Hepatocyte (in vitro differentiated cells): ENCODE results near the gene CILP.

Experiments
- EZH2 ChIP-seq: fragments of 200-600 bp; sonication (generic); IDR thresholded peaks from 2 replicates; pipeline ENCODE4 v1.6.1; 2016; ENCODE audit warnings: antibody characterized with exemption, mild to moderate bottlenecking, borderline replicate concordance
- EZH2phosphoT487 ChIP-seq: fragments of 200-600 bp; sonication (generic); IDR thresholded peaks from one replicate; pipeline ENCODE4 v1.6.1; 2018; ENCODE audit warnings: antibody characterized with exemption, mild to moderate bottlenecking, low read depth, moderate library complexity; ENCODE audit not compliant: unreplicated experiment, severe bottlenecking
- TF ChIP-seq, protein P1 (sequence below): fragments of 200-600 bp; sonication (generic); IDR thresholded peaks from 2 replicates; pipeline ENCODE4 v1.5.1; 2016; ENCODE audit warnings: antibody characterized with exemption, mild to moderate bottlenecking; ENCODE audit not compliant: poor library complexity

DNA sequence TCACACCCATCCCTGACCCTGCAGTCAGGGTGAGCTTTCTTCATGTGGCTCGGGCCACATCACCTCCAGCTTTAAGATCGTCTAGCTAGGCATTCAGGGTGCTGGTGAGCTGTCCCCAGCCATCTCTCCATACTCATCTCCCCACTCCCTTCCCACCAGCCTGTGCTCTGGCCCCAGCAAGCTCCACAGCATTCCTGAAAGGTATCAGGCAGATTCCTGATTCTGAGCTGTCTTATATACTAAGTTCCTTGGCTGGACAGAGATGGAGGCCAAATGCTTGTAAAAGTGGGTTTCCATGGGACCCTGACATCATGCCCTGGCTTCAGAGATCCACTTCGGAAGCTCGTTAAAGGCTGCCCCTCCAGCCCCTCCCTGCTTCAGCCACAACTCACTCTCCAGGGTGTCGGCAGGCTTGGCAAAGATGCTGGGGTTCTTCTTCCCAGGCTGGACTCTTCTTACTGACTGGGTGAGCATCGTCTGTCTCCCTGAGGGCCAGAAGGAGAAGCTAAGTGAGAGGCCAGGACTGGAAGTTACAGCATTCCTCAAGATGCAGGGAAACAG is 3.9 kb downstream of the CILP start:
- TF ChIP-seq, protein P1, sequence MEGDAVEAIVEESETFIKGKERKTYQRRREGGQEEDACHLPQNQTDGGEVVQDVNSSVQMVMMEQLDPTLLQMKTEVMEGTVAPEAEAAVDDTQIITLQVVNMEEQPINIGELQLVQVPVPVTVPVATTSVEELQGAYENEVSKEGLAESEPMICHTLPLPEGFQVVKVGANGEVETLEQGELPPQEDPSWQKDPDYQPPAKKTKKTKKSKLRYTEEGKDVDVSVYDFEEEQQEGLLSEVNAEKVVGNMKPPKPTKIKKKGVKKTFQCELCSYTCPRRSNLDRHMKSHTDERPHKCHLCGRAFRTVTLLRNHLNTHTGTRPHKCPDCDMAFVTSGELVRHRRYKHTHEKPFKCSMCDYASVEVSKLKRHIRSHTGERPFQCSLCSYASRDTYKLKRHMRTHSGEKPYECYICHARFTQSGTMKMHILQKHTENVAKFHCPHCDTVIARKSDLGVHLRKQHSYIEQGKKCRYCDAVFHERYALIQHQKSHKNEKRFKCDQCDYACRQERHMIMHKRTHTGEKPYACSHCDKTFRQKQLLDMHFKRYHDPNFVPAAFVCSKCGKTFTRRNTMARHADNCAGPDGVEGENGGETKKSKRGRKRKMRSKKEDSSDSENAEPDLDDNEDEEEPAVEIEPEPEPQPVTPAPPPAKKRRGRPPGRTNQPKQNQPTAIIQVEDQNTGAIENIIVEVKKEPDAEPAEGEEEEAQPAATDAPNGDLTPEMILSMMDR = no peak
- TF ChIP-seq EZH2 (no peak), EZH2phosphoT487 (no peak)
